Naive thymus-derived CD4-positive, alpha-beta T cell (primary cell): ENCODE results near the gene ZC3H10. TPM values are rescaled to one million over a fixed set of nuclear protein-coding genes. Genes with fewer than 3 reads are reported as not detected.

Experiments used
- ATAC-seq: fragments of 150-1000 bp; cut with Tn5 transposase; 2 replicates; pipeline ENCODE4 v1.10.0; 2021; ENCODE audit warnings: mild to moderate bottlenecking, moderate library complexity
- CTCF ChIA-PET: fragments of 350-600 bp; sonication (Branson Sonifier 250); formaldehyde crosslinking; loops from one replicate; lab custom pipeline; 2021; ENCODE audit warnings: antibody characterized with exemption; lab: Charles Lee
- POLR2A ChIA-PET: fragments of 350-600 bp; sonication (Branson Sonifier 250); formaldehyde crosslinking; loops from one replicate; lab custom pipeline; 2021; ENCODE audit warnings: antibody characterized with exemption, inconsistent platforms; lab: Charles Lee
- DNase-seq, 9 donors: peaks; one replicate each; pipeline versions ENCODE4 v3.0.0 to v3.0.0-alpha.2; 2020 to 2022; ENCODE audit warnings: mixed read lengths in 1 of 9
- H3K27ac ChIP-seq: one replicate; pipeline ENCODE4 v1.7.0; 2013; ENCODE audit warnings: mild to moderate bottlenecking, low read depth, low read length, moderate library complexity
- H3K27me3 ChIP-seq, 2 donors: one replicate each; pipeline ENCODE4 v1.7.0; 2013; ENCODE audit warnings: low read length in 2 of 2, mild to moderate bottlenecking in 2 of 2, moderate library complexity in 2 of 2; ENCODE audit not compliant: control insufficient read depth in 2 of 2, insufficient read depth in 2 of 2
- H3K36me3 ChIP-seq, 3 experiments: 1 replicate in 2 of 3; 2 replicates in 1 of 3; pipeline ENCODE4 v1.7.0; 2013; ENCODE audit warnings: low read length in 3 of 3, mild to moderate bottlenecking in 3 of 3, moderate library complexity in 1 of 3; ENCODE audit not compliant: insufficient read depth in 3 of 3, control insufficient read depth in 2 of 3
- H3K4me1 ChIP-seq, 2 donors: one replicate each; pipeline ENCODE4 v1.7.0; 2013; ENCODE audit warnings: low read length in 2 of 2, mild to moderate bottlenecking in 2 of 2, moderate library complexity in 1 of 2; ENCODE audit not compliant: control insufficient read depth in 2 of 2, insufficient read depth in 2 of 2
- H3K4me3 ChIP-seq: 2 replicates; pipeline ENCODE4 v1.7.0; 2013; ENCODE audit warnings: mild to moderate bottlenecking, low read length
- H3K9me3 ChIP-seq, 3 experiments: 1 replicate in 2 of 3; 2 replicates in 1 of 3; pipeline ENCODE4 v1.7.0; 2013; ENCODE audit warnings: low read length in 3 of 3; ENCODE audit not compliant: control insufficient read depth in 2 of 3
- H3K27ac Mint-ChIP-seq, 9 donors: one replicate each; pipeline ENCODE4 v1.8.0; 2020 to 2022; ENCODE audit warnings: mixed read lengths in 9 of 9, mild to moderate bottlenecking in 8 of 9, moderate library complexity in 5 of 9, inconsistent platforms in 2 of 9
- H3K27me3 Mint-ChIP-seq, 5 donors: one replicate each; pipeline ENCODE4 v1.8.0; 2021 to 2022; ENCODE audit warnings: mixed read lengths in 5 of 5, mild to moderate bottlenecking in 1 of 5
- H3K36me3 Mint-ChIP-seq, 5 donors: one replicate each; pipeline ENCODE4 v1.8.0; 2020 to 2022; ENCODE audit warnings: mixed read lengths in 5 of 5, mild to moderate bottlenecking in 3 of 5, inconsistent platforms in 1 of 5
- H3K4me1 Mint-ChIP-seq, 7 donors: one replicate each; pipeline ENCODE4 v1.8.0; 2020 to 2022; ENCODE audit warnings: mixed read lengths in 7 of 7, mild to moderate bottlenecking in 3 of 7, inconsistent platforms in 1 of 7
- H3K4me3 Mint-ChIP-seq, 10 donors: one replicate each; pipeline ENCODE4 v1.8.0; 2020 to 2022; ENCODE audit warnings: mild to moderate bottlenecking in 10 of 10, mixed read lengths in 10 of 10, moderate library complexity in 6 of 10, inconsistent platforms in 2 of 10
- H3K9me3 Mint-ChIP-seq, 11 donors: one replicate each; pipeline ENCODE4 v1.8.0; 2020 to 2022; ENCODE audit warnings: mixed read lengths in 11 of 11, mild to moderate bottlenecking in 4 of 11, inconsistent platforms in 1 of 11, moderate library complexity in 1 of 11
- intact Hi-C, 2 donors: fragments of 100-400 bp; cut with micrococcal nuclease; formaldehyde crosslinking; loops; one replicate each; pipeline ENCODE4 v1.15.1; 2023
- polyA plus RNA-seq, 2 donors: library from polyadenylated mRNA; unstranded; fragments of 300-500 nt; fragmentation: Illumina TruSeq; gene quantifications; one replicate each; pipeline ENCODE4 v1.2.3, GENCODE V29; 2021
- total RNA-seq, 6 experiments: library from RNA in 5 of 6; stranded (reverse) in 5 of 6; gene quantifications; 1 replicate in 5 of 6; 2 replicates in 1 of 6; pipeline ENCODE4 v1.2.3 and lab custom pipeline; 2021 to 2026

The ZC3H10 gene
- total and polyA plus RNA-seq, 7 experiments from 2014 or later, result 2.4 to 16.3 (median 8.5) TPM

GRCh38 chr12:56150563-56150962 lies 32.5 kb downstream of the ZC3H10 start:
- H3K27ac ChIP-seq, result no peak overlapping the region
- Mint-ChIP-seq H3K4me3 (peak overlapping the region; percentile 2 to 93 (median 74)), H3K4me1 (peaks cover 19 to 48% (median 32%) of the 10 kb centered on the region in 7 donors), H3K9me3 (no peaks in the 10 kb centered on the region), H3K27ac (peak overlapping the region; percentile 62 to 99 (median 86)), H3K36me3 (peaks cover 0 to 13% (median 0%) of the 10 kb centered on the region in 5 donors), H3K27me3 (no peaks in the 10 kb centered on the region)
- no peak overlapping the region for H3K4me3 ChIP-seq
- CTCF ChIA-PET, result interaction anchor here (0.8 to 1.2 kb wide), 3 partner anchors 22 to 103 kb away, joined by 3 to 5 read pairs (median 4); partner anchors contain the start of genes ESYT1 and SMARCC2
- H3K4me1 ChIP-seq, result peaks cover 18 to 20% of the 10 kb centered on the region in 2 donors
- peaks cover 0 to 4% (median 0%) of the 10 kb centered on the region in 3 experiments for H3K36me3 ChIP-seq
- intact Hi-C loops, result loop anchor here (5.0 kb wide), 3 partner anchors 72 to 1697 kb away; partner anchors contain the start of genes CTDSP2 (in 1 of the 2), NABP2 (in 1 of the 2), PYM1 (in 1 of the 2) and RNF41 (in 1 of the 2)
- no peaks in the 10 kb centered on the region for H3K9me3 ChIP-seq
- no peak for ATAC-seq
- no peaks in the 10 kb centered on the region for H3K27me3 ChIP-seq
- POLR2A ChIA-PET, result interaction anchor here (0.7 to 5.3 kb wide), 11 partner anchors 8 to 474 kb away, joined by 4 to 30 read pairs (median 7); partner anchors contain the start of genes ESYT1, RPL41 and SMARCC2
- no peak for DNase-seq

- CTCF ChIA-PET, result interaction anchor here (0.6 to 1.5 kb wide), 9 partner anchors 9 to 911 kb away, joined by 3 to 7 read pairs (median 4); partner anchors contain the start of genes ESYT1 and SMARCC2
Measured at GRCh38 chr12:56151672-56152131, 33.6 kb downstream of the ZC3H10 start.

GRCh38 chr12:56152132-56152755 lies 34.2 kb downstream of the ZC3H10 start, which contains the start of gene MYL6B:
TSS of gene MYL6B (plus strand) at chr12:56152587. CDS start at chr12:56153919, 1,332 bp downstream.
- H3K27ac ChIP-seq, result peak within 1 kb of the TSS; percentile 80
- Mint-ChIP-seq H3K4me3 (peak within 1 kb of the TSS; percentile 80 to 96 (median 92)), H3K4me1 (peaks cover 15 to 53% (median 36%) of the 10 kb centered on the region in 7 donors), H3K27me3 (no peaks in the 10 kb centered on the region), H3K36me3 (peaks cover 0 to 16% (median 0%) of the 10 kb centered on the region in 5 donors), H3K9me3 (no peaks in the 10 kb centered on the region), H3K27ac (peak within 1 kb of the TSS; percentile 84 to 99 (median 97))
- intact Hi-C loops, result loop anchor here (1.0 to 5.0 kb wide), 13 partner anchors 8 to 1695 kb away; partner anchors contain the start of genes ZC3H10 (in 2 of the 2), CS (in 1 of the 2), CTDSP2 (in 1 of the 2) and ESYT1 (in 1 of the 2)
- ATAC-seq (peak; percentile 98), DNase-seq (peak; percentile 79 to 94 (median 87))
- peak within 1 kb of the TSS; percentile 86 for H3K4me3 ChIP-seq
- no peaks in the 10 kb centered on the region for H3K9me3 ChIP-seq
- peaks cover 19 to 23% of the 10 kb centered on the region in 2 donors for H3K4me1 ChIP-seq
- ChIA-PET CTCF (interaction anchor here (0.9 to 1.5 kb wide), 8 partner anchors 9 to 37 kb away, joined by 3 to 7 read pairs (median 4); partner anchors contain the start of genes ESYT1 and SMARCC2), POLR2A (interaction anchor here (0.7 to 5.3 kb wide), 17 partner anchors 9 to 114 kb away, joined by 3 to 30 read pairs (median 7); partner anchors contain the start of genes ESYT1, PA2G4, RNF41 and RPL41)
- peaks cover 0 to 4% (median 0%) of the 10 kb centered on the region in 3 experiments for H3K36me3 ChIP-seq
- no peaks in the 10 kb centered on the region for H3K27me3 ChIP-seq

More at GRCh38 chr12:56151672-56152131, 33.6 kb downstream of the ZC3H10 start:
- DNase-seq (peak; percentile 44 to 71 (median 67)), ATAC-seq (peak; percentile 72)
- POLR2A ChIA-PET, result interaction anchor here (0.7 to 5.3 kb wide), 17 partner anchors 8 to 114 kb away, joined by 3 to 30 read pairs (median 7); partner anchors contain the start of genes ESYT1, PA2G4, RNF41 and RPL41
- Mint-ChIP-seq H3K4me3 (peak overlapping the region; percentile 80 to 96 (median 92)), H3K27me3 (no peaks in the 10 kb centered on the region), H3K9me3 (no peaks in the 10 kb centered on the region), H3K27ac (peak overlapping the region; percentile 84 to 99 (median 97)), H3K4me1 (peaks cover 14 to 50% (median 34%) of the 10 kb centered on the region in 7 donors), H3K36me3 (peaks cover 0 to 16% (median 0%) of the 10 kb centered on the region in 5 donors)
- intact Hi-C loops, result loop anchor here (1.0 to 5.0 kb wide), 13 partner anchors 8 to 1696 kb away; partner anchors contain the start of genes ZC3H10 (in 2 of the 2), CS (in 1 of the 2), CTDSP2 (in 1 of the 2) and ESYT1 (in 1 of the 2)
- Histone ChIP-seq H3K27ac (peak overlapping the region; percentile 80), H3K4me3 (peak overlapping the region; percentile 86), H3K36me3 (peaks cover 0 to 4% (median 0%) of the 10 kb centered on the region in 3 experiments), H3K27me3 (no peaks in the 10 kb centered on the region), H3K4me1 (peaks cover 18 to 20% of the 10 kb centered on the region in 2 donors), H3K9me3 (no peaks in the 10 kb centered on the region)

GRCh38 chr12:56152756-56153677 lies 35.0 kb downstream of the ZC3H10 start:
- no peaks in the 10 kb centered on the region for H3K9me3 ChIP-seq
- POLR2A ChIA-PET, result interaction anchor here (0.7 to 12.7 kb wide), 4 partner anchors 25 to 41 kb away, joined by 3 to 161 read pairs (median 16); partner anchors contain the start of genes ESYT1 and SMARCC2
- H3K27me3 ChIP-seq, result no peaks in the 10 kb centered on the region
- no peaks in the 10 kb centered on the region for H3K27me3 Mint-ChIP-seq
- H3K4me1 Mint-ChIP-seq, result peaks cover 17 to 57% (median 42%) of the 10 kb centered on the region in 7 donors
- H3K4me1 ChIP-seq, result peaks cover 25 to 26% of the 10 kb centered on the region in 2 donors
- H3K36me3 ChIP-seq, result peaks cover 0 to 4% (median 0%) of the 10 kb centered on the region in 3 experiments
- peak overlapping the region; percentile 80 for H3K27ac ChIP-seq
- DNase-seq, result no peak
- no peaks in the 10 kb centered on the region for H3K9me3 Mint-ChIP-seq
- ATAC-seq, result no peak
- H3K27ac Mint-ChIP-seq, result peak overlapping the region; percentile 84 to 99 (median 97)
- peak overlapping the region; percentile 80 to 96 (median 92) for H3K4me3 Mint-ChIP-seq
- intact Hi-C loops, result loop anchor here (1.0 to 5.0 kb wide), 13 partner anchors 7 to 1694 kb away; partner anchors contain the start of genes ZC3H10 (in 2 of the 2), CS (in 1 of the 2), CTDSP2 (in 1 of the 2) and ESYT1 (in 1 of the 2)
- peak overlapping the region; percentile 86 for H3K4me3 ChIP-seq
- CTCF ChIA-PET, result no interaction called here
- H3K36me3 Mint-ChIP-seq, result peaks cover 0 to 19% (median 0%) of the 10 kb centered on the region in 5 donors

- H3K4me1 ChIP-seq, result peaks cover 25 to 26% of the 10 kb centered on the region in 2 donors
- peaks cover 18 to 57% (median 42%) of the 10 kb centered on the region in 7 donors for H3K4me1 Mint-ChIP-seq
- CTCF ChIA-PET, result no interaction called here
- H3K27ac Mint-ChIP-seq, result peak overlapping the region in 2 of 9 donors; percentile 70 to 71
- H3K27me3 ChIP-seq, result no peaks in the 10 kb centered on the region
- no peaks in the 10 kb centered on the region for H3K9me3 ChIP-seq
- no peaks in the 10 kb centered on the region for H3K27me3 Mint-ChIP-seq
- no peak overlapping the region for H3K27ac ChIP-seq
- no peaks in the 10 kb centered on the region for H3K9me3 Mint-ChIP-seq
- POLR2A ChIA-PET, result interaction anchor here (0.7 to 12.7 kb wide), 5 partner anchors 16 to 41 kb away, joined by 3 to 161 read pairs (median 3); partner anchors contain the start of genes ESYT1 and SMARCC2
- intact Hi-C loops, result loop anchor here (5.0 kb wide), 3 partner anchors 69 to 1694 kb away; partner anchors contain the start of genes CTDSP2 (in 1 of the 2), NABP2 (in 1 of the 2), PYM1 (in 1 of the 2) and RNF41 (in 1 of the 2)
- DNase-seq (no peak), ATAC-seq (no peak)
- H3K4me3 ChIP-seq, result no peak overlapping the region
- peaks cover 0 to 23% (median 0%) of the 10 kb centered on the region in 5 donors for H3K36me3 Mint-ChIP-seq
- H3K4me3 Mint-ChIP-seq, result peak overlapping the region in 5 of 10 donors; percentile 68 to 96 (median 91)
- H3K36me3 ChIP-seq, result peaks cover 0 to 7% (median 0%) of the 10 kb centered on the region in 3 experiments
Measured at GRCh38 chr12:56153678-56154065, 35.6 kb downstream of the ZC3H10 start.
